ENCODE measurements around the gene UBE2Q1.

UBE2Q1 gene

DNA sequence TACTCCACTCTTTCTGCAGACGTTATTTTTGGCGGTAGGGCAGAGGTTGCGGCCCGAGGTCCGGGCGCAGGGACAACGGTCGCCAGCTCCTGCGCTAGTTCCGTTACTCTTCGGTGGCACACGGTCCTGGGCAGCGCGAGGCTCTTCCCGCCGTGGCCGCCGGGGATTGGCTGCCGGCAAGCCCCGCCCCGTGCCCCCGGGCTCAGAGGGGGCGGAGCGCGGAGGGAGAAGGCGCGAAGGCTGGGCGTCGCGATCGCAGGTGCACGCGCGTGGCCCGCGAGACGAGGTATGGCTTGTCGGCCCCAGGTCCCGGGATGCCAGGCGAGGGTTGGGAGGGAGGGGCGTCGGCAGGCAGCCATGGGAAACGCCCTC lies 55.7 kb downstream of the UBE2Q1 start:
- no peak for DNase-seq (ENCODE audit: low spot score)

DNA sequence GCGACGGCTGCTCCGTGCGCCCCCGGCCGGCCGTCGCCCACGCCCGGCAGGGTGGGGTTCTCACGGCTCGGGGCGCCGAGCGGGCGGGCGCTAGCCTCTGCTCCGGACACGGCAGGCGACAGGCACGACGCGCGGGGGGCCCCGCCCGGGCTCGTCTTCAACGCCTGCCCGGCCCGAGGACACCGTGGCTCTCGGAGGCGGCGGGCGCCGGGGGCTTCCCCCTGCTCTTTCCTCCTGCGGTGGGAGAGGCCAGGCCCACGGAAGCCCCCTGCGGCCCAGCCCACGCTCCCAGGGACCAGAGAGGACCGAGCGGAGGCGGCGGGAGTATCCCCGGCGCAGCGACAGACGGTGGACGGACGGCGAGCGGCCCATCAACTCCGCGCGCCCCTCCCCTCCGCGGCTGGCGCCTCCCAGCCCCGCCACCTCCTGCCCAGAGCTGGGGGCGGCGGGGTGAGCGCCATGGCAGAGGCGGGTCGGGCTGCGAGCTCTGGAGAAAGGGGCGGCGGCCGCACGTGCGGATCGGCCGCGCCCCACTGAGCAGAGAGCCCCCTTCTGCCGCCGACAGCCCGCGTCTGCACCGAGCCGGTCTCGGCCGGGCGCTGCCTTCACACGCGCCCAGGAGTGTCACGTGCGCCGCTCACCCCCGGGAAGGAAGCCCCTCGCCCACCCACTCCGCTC lies 56.3 kb downstream of the UBE2Q1 start, which contains the start of the genes SHE and TDRD10:
Gene SHE, minus strand, starts transcription at position 347 of the 678 bp plus-strand sequence. CDS start 386 bp downstream, outside the sequence.
Gene TDRD10, plus strand, starts transcription at position 154 of the 678 bp plus-strand sequence. CDS start 4,685 bp downstream, outside the sequence.
- DNase-seq (ENCODE audit: low spot score) = no peak

DNA sequence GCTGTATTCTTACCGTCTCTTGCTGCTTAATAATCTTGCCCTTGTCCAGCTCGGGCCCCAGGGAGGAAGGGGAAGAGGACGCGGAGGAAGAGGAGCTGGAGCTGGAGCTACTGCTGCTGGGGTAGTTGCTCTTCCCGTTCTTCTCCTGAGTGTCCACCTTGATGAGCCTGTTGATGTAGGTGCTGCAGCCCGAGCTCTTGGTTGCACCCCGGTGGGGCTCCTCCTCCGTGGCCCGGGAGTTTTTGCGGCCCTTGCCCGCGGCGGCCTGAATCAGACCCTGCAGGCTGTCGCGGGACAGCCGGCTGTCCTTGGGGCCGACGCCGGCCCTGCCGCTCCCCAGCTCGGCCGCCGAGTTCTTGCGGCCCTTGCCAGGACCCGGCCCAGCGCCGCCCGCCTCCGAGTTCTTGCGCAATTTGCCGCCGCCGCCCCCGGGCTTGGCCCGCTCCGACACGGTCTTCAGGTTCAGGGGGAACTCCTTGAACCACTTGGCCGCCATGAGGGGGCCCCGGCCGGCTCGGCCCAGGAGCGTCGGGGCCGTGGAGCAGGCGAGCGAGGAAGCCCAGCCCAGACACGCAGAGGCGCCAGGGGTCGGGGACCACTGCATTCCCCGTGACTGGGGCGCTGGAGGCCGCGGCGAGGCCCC lies 56.9 kb downstream of the UBE2Q1 start:
- no peak for DNase-seq (ENCODE audit: low spot score)

DNA sequence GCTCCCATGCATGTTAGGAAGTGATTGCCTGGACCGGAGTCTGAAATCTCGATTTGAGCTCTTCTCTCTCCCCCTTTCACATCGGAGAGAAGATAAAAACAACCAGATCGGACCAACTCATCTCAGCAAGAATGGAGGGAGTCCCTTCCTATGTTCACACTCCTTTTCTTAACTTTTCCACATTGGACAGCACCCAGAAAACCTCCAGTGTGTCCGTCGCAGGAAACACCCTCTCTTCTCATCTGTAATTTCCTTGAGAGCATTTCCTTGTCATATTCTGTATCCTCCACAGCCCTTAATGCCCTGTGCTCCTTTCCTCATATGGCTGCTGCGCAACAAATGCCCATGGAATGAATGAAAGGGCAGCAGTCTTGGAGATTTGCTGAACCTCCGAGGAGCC lies 57.9 kb downstream of the UBE2Q1 start:
- no peak for DNase-seq (ENCODE audit: low spot score)

DNA sequence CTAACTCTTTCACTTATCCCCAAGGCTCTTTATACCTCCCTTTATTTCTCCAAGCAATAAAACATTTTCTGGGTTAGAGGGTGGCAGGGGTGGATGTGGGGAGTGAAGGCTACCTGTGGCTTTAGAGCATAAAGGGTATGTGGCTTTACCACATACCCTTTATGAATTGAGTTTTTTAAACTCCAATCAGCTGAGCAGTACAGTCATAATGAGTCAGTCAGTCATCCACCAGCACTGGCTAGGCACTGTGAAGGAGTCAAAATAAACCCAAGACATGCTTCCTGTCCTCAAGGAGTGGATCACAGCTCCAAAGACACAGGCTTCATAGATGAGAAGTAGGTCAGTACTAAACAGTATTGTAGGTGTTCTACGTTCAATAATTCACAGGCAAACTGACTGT lies 59.0 kb downstream of the UBE2Q1 start:
- DNase-seq (ENCODE audit: low spot score) = no peak

Measured in globus pallidus (tissue), 1 donor.